IMR-90 (cell line): Measurements from ENCODE around the gene SPZ1. TPM values are rescaled to one million over a fixed set of nuclear protein-coding genes. Genes with fewer than 3 reads are reported as not detected.

Experiments used
- ATAC-seq: fragments of 200-7000 bp; cut with Tn5 transposase; 2 replicates; pipeline ENCODE4 v1.9.1; 2020; ENCODE audit warnings: low read depth, mild to moderate bottlenecking, moderate library complexity
- BruUV-seq: library from RNA; stranded (reverse); fragments of 400-500 nt; replicated peaks from 2 replicates; lab custom pipeline; 2021; lab: Mats Ljungman, UMichigan
- CTCF ChIA-PET: fragments of 300-600 bp; formaldehyde crosslinking; extraction: SDS; loops from one replicate; lab custom pipeline; 2021; ENCODE audit warnings: antibody characterized with exemption; lab: Yijun Ruan, JAX
- POLR2A ChIA-PET: fragments of 300-600 bp; sonication (Branson Sonifier 250); formaldehyde crosslinking; loops from one replicate; lab custom pipeline; 2022; ENCODE audit warnings: antibody characterized with exemption; ENCODE audit not compliant: unreplicated experiment; lab: Charles Lee
- DNase-seq: peaks from one replicate; pipeline ENCODE4 v3.0.0; 2013
- H2AFZ ChIP-seq: replicated peaks from 2 replicates; pipeline ENCODE3; 2013; ENCODE audit warnings: low read length, mild to moderate bottlenecking; ENCODE audit not compliant: poor library complexity
- H2AK5ac ChIP-seq: 2 replicates; pipeline ENCODE4 v1.6.1; 2013; ENCODE audit warnings: low read depth, low read length, inconsistent platforms
- H2AK9ac ChIP-seq: replicated peaks from 2 replicates; pipeline ENCODE3; 2013; ENCODE audit warnings: mild to moderate bottlenecking, low read depth, low read length, moderate library complexity; ENCODE audit not compliant: poor library complexity
- H2BK120ac ChIP-seq: 2 replicates; pipeline ENCODE4 v1.6.1; 2013; ENCODE audit warnings: low read depth, low read length, inconsistent platforms
- H2BK15ac ChIP-seq: 3 replicates; pipeline ENCODE4 v1.6.1; 2013; ENCODE audit warnings: low read depth, low read length, inconsistent platforms
- H2BK20ac ChIP-seq: 2 replicates; pipeline ENCODE4 v1.6.1; 2013; ENCODE audit warnings: low read depth, mild to moderate bottlenecking, inconsistent platforms, low read length, moderate library complexity
- H2BK5ac ChIP-seq: 2 replicates; pipeline ENCODE4 v1.6.1; 2013; ENCODE audit warnings: mild to moderate bottlenecking, low read depth, low read length, inconsistent platforms; ENCODE audit not compliant: poor library complexity, severe bottlenecking
- H3K14ac ChIP-seq: replicated peaks from 2 replicates; pipeline ENCODE4 v1.6.1; 2013; ENCODE audit warnings: low read depth, low read length, inconsistent platforms
- H3K18ac ChIP-seq: 2 replicates; pipeline ENCODE4 v1.6.1; 2013; ENCODE audit warnings: low read depth, low read length, control low read depth
- H3K23ac ChIP-seq: 2 replicates; pipeline ENCODE4 v1.6.1; 2013; ENCODE audit warnings: low read depth, low read length, inconsistent platforms
- H3K27ac ChIP-seq: 2 replicates; pipeline ENCODE4 v1.5.1; 2013; ENCODE audit warnings: mild to moderate bottlenecking, control low read depth, low read length; ENCODE audit not compliant: insufficient read depth
- H3K27me3 ChIP-seq: 2 replicates; pipeline ENCODE4 v1.6.1; 2013; ENCODE audit warnings: low read length; ENCODE audit not compliant: control insufficient read depth, insufficient read depth
- H3K36me3 ChIP-seq: 2 replicates; pipeline ENCODE4 v1.6.1; 2013; ENCODE audit warnings: low read length, mixed read lengths; ENCODE audit not compliant: control insufficient read depth, insufficient read depth
- H3K4ac ChIP-seq: 2 replicates; pipeline ENCODE4 v1.6.1; 2013; ENCODE audit warnings: low read depth, low read length, inconsistent platforms
- H3K4me1 ChIP-seq: 2 replicates; pipeline ENCODE4 v1.6.1; 2013; ENCODE audit warnings: low read length, mixed read lengths; ENCODE audit not compliant: control insufficient read depth, insufficient read depth
- H3K4me2 ChIP-seq: 2 replicates; pipeline ENCODE4 v1.6.1; 2013; ENCODE audit warnings: low read depth, mild to moderate bottlenecking, control low read depth, low read length, moderate library complexity
- H3K4me3 ChIP-seq: 2 replicates; pipeline ENCODE4 v1.5.1; 2013; ENCODE audit warnings: low read depth, mild to moderate bottlenecking, control low read depth, low read length, moderate library complexity; ENCODE audit not compliant: insufficient read depth
- H3K56ac ChIP-seq: 2 replicates; pipeline ENCODE4 v1.6.1; 2013; ENCODE audit warnings: low read length, inconsistent platforms; ENCODE audit not compliant: insufficient read depth; ENCODE audit errors: extremely low read depth
- H3K79me1 ChIP-seq, 2 experiments: 2 replicates each; pipeline ENCODE4 v1.6.1; 2013; ENCODE audit warnings: low read length in 2 of 2, inconsistent platforms in 1 of 2, low read depth in 1 of 2
- H3K9ac ChIP-seq: 2 replicates; pipeline ENCODE4 v1.6.1; 2013; ENCODE audit warnings: low read depth, low read length, control low read depth
- H3K9me1 ChIP-seq: 2 replicates; pipeline ENCODE4 v1.6.1; 2013; ENCODE audit warnings: low read length, inconsistent platforms; ENCODE audit not compliant: insufficient read depth
- H3K9me3 ChIP-seq: 2 replicates; pipeline ENCODE4 v1.6.1; 2013; ENCODE audit warnings: low read length; ENCODE audit not compliant: control insufficient read depth, insufficient read depth
- H4K20me1 ChIP-seq: 2 replicates; pipeline ENCODE4 v1.6.1; 2013; ENCODE audit warnings: low read length, inconsistent platforms; ENCODE audit not compliant: insufficient read depth
- H4K5ac ChIP-seq: 2 replicates; pipeline ENCODE4 v1.6.1; 2013; ENCODE audit warnings: mild to moderate bottlenecking, low read depth, low read length, control low read depth
- H4K8ac ChIP-seq, 2 experiments: 2 replicates each; pipeline ENCODE4 v1.6.1; 2013; ENCODE audit warnings: low read depth in 2 of 2, low read length in 2 of 2, control low read depth in 1 of 2, inconsistent platforms in 1 of 2
- H4K91ac ChIP-seq: 2 replicates; pipeline ENCODE4 v1.6.1; 2013; ENCODE audit warnings: low read depth, low read length, inconsistent platforms; ENCODE audit not compliant: insufficient read depth
- BHLHE40 ChIP-seq: fragments of 150-350 bp; IDR thresholded peaks from 2 replicates; pipeline ENCODE4 v1.6.1; 2016; ENCODE audit warnings: mild to moderate bottlenecking, low read depth, low read length
- CEBPB ChIP-seq: IDR thresholded peaks from 2 replicates; pipeline ENCODE4 v1.6.1; 2012; ENCODE audit warnings: low read depth, low read length, improper control_type of control experiment
- CHD1 ChIP-seq: IDR thresholded peaks from 2 replicates; pipeline ENCODE4 v1.6.1; 2012; ENCODE audit warnings: low read depth, low read length, improper control_type of control experiment
- CTCF ChIP-seq: conservative IDR thresholded peaks from 2 replicates; pipeline ENCODE4 v1.5.1; 2012; ENCODE audit warnings: mild to moderate bottlenecking, low read depth, low read length, improper control_type of control experiment
- ELK1 ChIP-seq: fragments of 150-350 bp; IDR thresholded peaks from 2 replicates; pipeline ENCODE4 v1.6.1; 2016; ENCODE audit warnings: low read depth, mild to moderate bottlenecking, low read length, moderate library complexity, borderline replicate concordance
- FOS ChIP-seq: fragments of 150-350 bp; IDR thresholded peaks from 2 replicates; pipeline ENCODE4 v1.6.1; 2016; ENCODE audit warnings: low read depth, low read length
- MAFK ChIP-seq: IDR thresholded peaks from 2 replicates; pipeline ENCODE4 v1.6.1; 2012; ENCODE audit warnings: low read depth, low read length, improper control_type of control experiment
- MAZ ChIP-seq: IDR thresholded peaks from 2 replicates; pipeline ENCODE4 v1.6.1; 2012; ENCODE audit warnings: low read depth, mild to moderate bottlenecking, low read length, improper control_type of control experiment, moderate library complexity, borderline replicate concordance
- MXI1 ChIP-seq: IDR thresholded peaks from 2 replicates; pipeline ENCODE4 v1.6.1; 2012; ENCODE audit warnings: low read depth, mild to moderate bottlenecking, low read length, moderate library complexity, borderline replicate concordance
- NFE2L2 ChIP-seq: fragments of 150-350 bp; IDR thresholded peaks from 2 replicates; pipeline ENCODE4 v1.6.1; 2016; ENCODE audit warnings: low read depth, mild to moderate bottlenecking, low read length
- POLR2A ChIP-seq: IDR thresholded peaks from 2 replicates; pipeline ENCODE4 v1.6.1; 2012; ENCODE audit warnings: mild to moderate bottlenecking, low read depth, low read length
- RAD21 ChIP-seq: IDR thresholded peaks from 2 replicates; pipeline ENCODE4 v1.6.1; 2012; ENCODE audit warnings: low read length, improper control_type of control experiment
- RCOR1 ChIP-seq: IDR thresholded peaks from 2 replicates; pipeline ENCODE4 v1.6.1; 2012; ENCODE audit warnings: mild to moderate bottlenecking, low read length, improper control_type of control experiment; ENCODE audit not compliant: insufficient replicate concordance
- RFX5 ChIP-seq: IDR thresholded peaks from 2 replicates; pipeline ENCODE4 v1.8.0; 2012; ENCODE audit warnings: low read depth, mild to moderate bottlenecking, low read length, moderate library complexity
- SMC3 ChIP-seq: fragments of 150-350 bp; IDR thresholded peaks from 2 replicates; pipeline ENCODE4 v1.6.1; 2016; ENCODE audit warnings: low read depth, mild to moderate bottlenecking, antibody characterized with exemption, low read length, moderate library complexity
- USF2 ChIP-seq: fragments of 150-350 bp; IDR thresholded peaks from 2 replicates; pipeline ENCODE4 v1.6.1; 2017; ENCODE audit warnings: mild to moderate bottlenecking, antibody characterized with exemption, low read length, low read depth
- whole genome bisulfite sequencing, 2 experiments: methylation state at CpG; one replicate each; pipeline versions ENCODE4 v1.1.5 to v1.1.7; 2013; ENCODE audit warnings: missing lambda C conversion rate in 2 of 2; ENCODE audit not compliant: insufficient read length in 1 of 2; ENCODE audit errors: extremely low coverage in 2 of 2; 5-methylcytosine and 5-hydroxymethylcytosine counted together
- dilution Hi-C: fragments of 300-500 bp; cut with HindIII; formaldehyde crosslinking; loops from one replicate; pipeline ENCODE4 v1.14.3; 2018; ENCODE audit warnings: low sequenced_read_pairs; ENCODE audit not compliant: unreplicated experiment
- in situ Hi-C: fragments of 300-500 bp; cut with MboI; formaldehyde crosslinking; loops from 3 replicates; pipeline ENCODE4 v1.14.3; 2019; ENCODE audit warnings: low sequenced_read_pairs, inconsistent platforms, mixed read lengths
- intact Hi-C: fragments of 100-400 bp; cut with micrococcal nuclease; formaldehyde crosslinking; loops from 2 replicates; pipeline ENCODE4 v1.10.0; 2022
- polyA plus RNA-seq, 3 experiments: library from polyadenylated mRNA; depleted of rRNA; stranded (reverse); fragments of >200 nt; gene quantifications; 2 replicates each; pipeline ENCODE4 v1.2.3, GENCODE V29; 2012; ENCODE audit warnings: low replicate concordance in 1 of 3
- total RNA-seq: library from RNA; depleted of rRNA; stranded (reverse); fragments of >200 nt; gene quantifications from 2 replicates; pipeline ENCODE4 v1.2.3, GENCODE V29; 2012

Gene SPZ1
- total and polyA plus RNA-seq, 2 of the 4 experiments (the other 2 are of a cell fraction): not detected

- H4K91ac ChIP-seq: no peak overlapping the region
- no peak for DNase-seq
- no peak overlapping the region for H2AFZ ChIP-seq
- H3K14ac ChIP-seq: no peak overlapping the region
- H2BK120ac ChIP-seq: no peak overlapping the region
- no peak overlapping the region for H3K4ac ChIP-seq
- TF ChIP-seq FOS (no peak), CEBPB (no peak), MAZ (no peak), NFE2L2 (no peak), MAFK (no peak), RFX5 (no peak), POLR2A (no peak), USF2 (no peak), ELK1 (no peak), CTCF (no peak), BHLHE40 (no peak), CHD1 (no peak), RAD21 (no peak), RCOR1 (no peak), MXI1 (no peak), SMC3 (no peak)
- H3K79me1 ChIP-seq: no peaks in the 10 kb centered on the region
- no peak overlapping the region for H2AK9ac ChIP-seq
- H3K36me3 ChIP-seq: no peaks in the 10 kb centered on the region
- no peak overlapping the region for H4K5ac ChIP-seq
- no peak overlapping the region for H3K23ac ChIP-seq
- no peak overlapping the region for H3K56ac ChIP-seq
- H3K9me3 ChIP-seq: no peaks in the 10 kb centered on the region
- H2BK5ac ChIP-seq: no peak overlapping the region
- POLR2A ChIA-PET: no interaction called here
- H2AK5ac ChIP-seq: no peak overlapping the region
- no peak overlapping the region for H4K8ac ChIP-seq
- H3K4me1 ChIP-seq: no peaks in the 10 kb centered on the region
- intact Hi-C loops: no loop called here
- dilution Hi-C loops: no loop called here
- ATAC-seq: no peak
- peaks cover 2% of the 10 kb centered on the region for H3K27me3 ChIP-seq
- WGBS, 2 experiments: no CpG with 5 or more reads among the region's 8 CpGs
- H3K9me1 ChIP-seq: no peaks in the 10 kb centered on the region
- no peaks in the 10 kb centered on the region for H4K20me1 ChIP-seq
- no peak overlapping the region for H3K4me2 ChIP-seq
- H2BK20ac ChIP-seq: no peak overlapping the region
- no TSS peak for BruUV-seq
- no peak overlapping the region for H3K27ac ChIP-seq
- in situ Hi-C loops: no loop called here
- no peak overlapping the region for H3K4me3 ChIP-seq
- no peak overlapping the region for H3K9ac ChIP-seq
- H3K18ac ChIP-seq: no peak overlapping the region
- CTCF ChIA-PET: no interaction called here
- no peak overlapping the region for H2BK15ac ChIP-seq
These were observed 28.0 kb upstream of the SPZ1 start for GRCh38 chr5:80291761-80292160.
